ENCODE results near the gene HEBP2. TPM values are rescaled to one million over a fixed set of nuclear protein-coding genes. Genes with fewer than 3 reads are reported as not detected.

HEBP2 gene
- total RNA-seq, 2 experiments from 2014 or later: 31.8 to 32.9 TPM

- no peaks in the 10 kb centered on the region for H3K4me1 Mint-ChIP-seq (ENCODE audit: low read depth)
- H3K36me3 ChIP-seq (ENCODE audit: insufficient read depth, low read length): no peaks in the 10 kb centered on the region
- intact Hi-C loops (cut with DNase I, micrococcal nuclease): no loop called here
- H3K27me3 Mint-ChIP-seq: peaks cover 21% of the 10 kb centered on the region
- H3K9me3 ChIP-seq (ENCODE audit: control insufficient read depth in 1 of 2, insufficient read depth in 1 of 2, low read length in 2 of 2): no peaks in the 10 kb centered on the region
- no peak overlapping the region for H3K27ac ChIP-seq (ENCODE audit: low read depth in 1 of 2, low read length in 2 of 2)
- H3K27me3 ChIP-seq (ENCODE audit: control insufficient read depth in 1 of 2, insufficient read depth in 2 of 2, low read length in 2 of 2): no peaks in the 10 kb centered on the region
- CTCF ChIA-PET: no interaction called here
- H3K4me3 ChIP-seq (ENCODE audit: low read length): no peak overlapping the region
- no peak for TF ChIP-seq CTCF (IDR thresholded peaks at IDR 0.05)
- H3K9me3 Mint-ChIP-seq: no peaks in the 10 kb centered on the region
- DNase-seq (no peak), ATAC-seq (ENCODE audit: poor library complexity) (no peak)
- H3K27ac Mint-ChIP-seq: no peak overlapping the region
- H3K36me3 Mint-ChIP-seq (ENCODE audit: low read depth): no peaks in the 10 kb centered on the region
- H3K4me1 ChIP-seq (ENCODE audit: insufficient read depth, low read length): no peaks in the 10 kb centered on the region
- H3K4me3 Mint-ChIP-seq: no peak overlapping the region
- POLR2A ChIA-PET: no interaction called here
Observed at GRCh38 chr6:138370631-138371451, 33.2 kb upstream of the HEBP2 start.

GRCh38 chr6:138371452-138371711, 32.6 kb upstream of the HEBP2 start:
- DNase-seq (no peak), ATAC-seq (ENCODE audit: poor library complexity) (no peak)
- Histone ChIP-seq H3K9me3 (ENCODE audit: control insufficient read depth in 1 of 2, insufficient read depth in 1 of 2, low read length in 2 of 2) (no peaks in the 10 kb centered on the region), H3K27ac (ENCODE audit: low read depth in 1 of 2, low read length in 2 of 2) (no peak overlapping the region), H3K27me3 (ENCODE audit: control insufficient read depth in 1 of 2, insufficient read depth in 2 of 2, low read length in 2 of 2) (no peaks in the 10 kb centered on the region), H3K4me3 (ENCODE audit: low read length) (no peak overlapping the region), H3K4me1 (ENCODE audit: insufficient read depth, low read length) (no peaks in the 10 kb centered on the region), H3K36me3 (ENCODE audit: insufficient read depth, low read length) (no peaks in the 10 kb centered on the region)
- Mint-ChIP-seq H3K4me1 (ENCODE audit: low read depth) (no peaks in the 10 kb centered on the region), H3K27me3 (peaks cover 20% of the 10 kb centered on the region), H3K4me3 (no peak overlapping the region), H3K27ac (no peak overlapping the region), H3K9me3 (no peaks in the 10 kb centered on the region), H3K36me3 (ENCODE audit: low read depth) (no peaks in the 10 kb centered on the region)
- ChIA-PET CTCF (no interaction called here), POLR2A (interaction anchor here (0.6 kb wide), 1 partner anchor 111 kb away, joined by 3 read pairs; no protein-coding TSS in a partner anchor)
- intact Hi-C loops (cut with DNase I, micrococcal nuclease): no loop called here
- TF ChIP-seq CTCF (IDR thresholded peaks at IDR 0.05): no peak

- ChIA-PET POLR2A (interaction anchor here (0.6 kb wide), 1 partner anchor 111 kb away, joined by 3 read pairs; no protein-coding TSS in a partner anchor), CTCF (no interaction called here)
- Histone ChIP-seq H3K9me3 (ENCODE audit: control insufficient read depth in 1 of 2, insufficient read depth in 1 of 2, low read length in 2 of 2) (no peaks in the 10 kb centered on the region), H3K27me3 (ENCODE audit: control insufficient read depth in 1 of 2, insufficient read depth in 2 of 2, low read length in 2 of 2) (no peaks in the 10 kb centered on the region), H3K4me1 (ENCODE audit: insufficient read depth, low read length) (no peaks in the 10 kb centered on the region), H3K27ac (ENCODE audit: low read depth in 1 of 2, low read length in 2 of 2) (no peak overlapping the region), H3K36me3 (ENCODE audit: insufficient read depth, low read length) (no peaks in the 10 kb centered on the region), H3K4me3 (ENCODE audit: low read length) (no peak overlapping the region)
- no peak for TF ChIP-seq CTCF (IDR thresholded peaks at IDR 0.05)
- DNase-seq (no peak), ATAC-seq (ENCODE audit: poor library complexity) (no peak)
- H3K27me3 Mint-ChIP-seq: peaks cover 19% of the 10 kb centered on the region
- no peak overlapping the region for H3K27ac Mint-ChIP-seq
- intact Hi-C loops (cut with DNase I, micrococcal nuclease): no loop called here
- H3K36me3 Mint-ChIP-seq (ENCODE audit: low read depth): no peaks in the 10 kb centered on the region
- no peak overlapping the region for H3K4me3 Mint-ChIP-seq
- H3K4me1 Mint-ChIP-seq (ENCODE audit: low read depth): no peaks in the 10 kb centered on the region
- no peaks in the 10 kb centered on the region for H3K9me3 Mint-ChIP-seq
Observed at GRCh38 chr6:138371720-138372119, 32.3 kb upstream of the HEBP2 start.

Measured in CD4-positive, alpha-beta T cell (primary cell).